ENCODE results near the gene VPS36. TPM values are rescaled to one million over a fixed set of nuclear protein-coding genes. Genes with fewer than 3 reads are reported as not detected.

Gene VPS36
- total RNA-seq, 4 donors from 2014 or later, result 29.5 to 34.0 (median 33.1) TPM

DNA sequence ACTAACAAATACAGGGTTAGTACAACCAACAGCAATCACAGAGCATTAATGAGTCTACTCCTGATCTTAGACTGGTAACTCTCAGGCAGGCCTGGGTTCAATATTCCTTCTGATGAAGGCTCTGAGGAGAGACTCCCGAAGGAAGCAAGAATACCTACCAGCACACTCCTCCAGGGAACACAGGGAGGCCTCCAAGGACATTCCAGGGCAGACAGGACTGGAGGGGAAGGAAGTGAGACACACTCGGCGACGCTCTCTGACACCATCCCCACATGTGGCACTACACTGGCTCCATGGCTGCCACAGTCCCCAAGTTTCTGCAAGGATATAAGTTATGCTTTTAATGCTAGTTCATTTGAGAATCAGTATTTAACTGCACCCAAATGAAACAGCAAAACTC is 64.6 kb downstream of the VPS36 start:
- TF ChIP-seq, protein P1, sequence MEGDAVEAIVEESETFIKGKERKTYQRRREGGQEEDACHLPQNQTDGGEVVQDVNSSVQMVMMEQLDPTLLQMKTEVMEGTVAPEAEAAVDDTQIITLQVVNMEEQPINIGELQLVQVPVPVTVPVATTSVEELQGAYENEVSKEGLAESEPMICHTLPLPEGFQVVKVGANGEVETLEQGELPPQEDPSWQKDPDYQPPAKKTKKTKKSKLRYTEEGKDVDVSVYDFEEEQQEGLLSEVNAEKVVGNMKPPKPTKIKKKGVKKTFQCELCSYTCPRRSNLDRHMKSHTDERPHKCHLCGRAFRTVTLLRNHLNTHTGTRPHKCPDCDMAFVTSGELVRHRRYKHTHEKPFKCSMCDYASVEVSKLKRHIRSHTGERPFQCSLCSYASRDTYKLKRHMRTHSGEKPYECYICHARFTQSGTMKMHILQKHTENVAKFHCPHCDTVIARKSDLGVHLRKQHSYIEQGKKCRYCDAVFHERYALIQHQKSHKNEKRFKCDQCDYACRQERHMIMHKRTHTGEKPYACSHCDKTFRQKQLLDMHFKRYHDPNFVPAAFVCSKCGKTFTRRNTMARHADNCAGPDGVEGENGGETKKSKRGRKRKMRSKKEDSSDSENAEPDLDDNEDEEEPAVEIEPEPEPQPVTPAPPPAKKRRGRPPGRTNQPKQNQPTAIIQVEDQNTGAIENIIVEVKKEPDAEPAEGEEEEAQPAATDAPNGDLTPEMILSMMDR (IDR thresholded peaks at IDR 0.05), result no peak
- TF ChIP-seq POLR2AphosphoS5 (IDR thresholded peaks at IDR 0.05) (no peak), EP300 (IDR thresholded peaks at IDR 0.05) (no peak), POLR2A (IDR thresholded peaks at IDR 0.05; ENCODE audit: low read depth) (no peak)
- H3K9me3 ChIP-seq, result peaks cover 0 to 3% (median 0%) of the 10 kb centered on the region in 4 donors
- peaks cover 0 to 3% (median 0%) of the 10 kb centered on the region in 4 donors for H3K4me1 ChIP-seq
- 83% methylated on average over 4 of the region's 4 CpGs for WGBS
- DNase-seq (ENCODE audit: extremely low spot score), result no peak
- H3K36me3 ChIP-seq, result peaks cover 0 to 14% (median 0%) of the 10 kb centered on the region in 4 donors
- intact Hi-C loops (cut with DNase I), result no loop called here
- H3K4me3 ChIP-seq, result no peak overlapping the region
- H3K27ac ChIP-seq (replicated peaks in 1 of 4), result no peak overlapping the region
- no peaks in the 10 kb centered on the region for H3K27me3 ChIP-seq

DNA sequence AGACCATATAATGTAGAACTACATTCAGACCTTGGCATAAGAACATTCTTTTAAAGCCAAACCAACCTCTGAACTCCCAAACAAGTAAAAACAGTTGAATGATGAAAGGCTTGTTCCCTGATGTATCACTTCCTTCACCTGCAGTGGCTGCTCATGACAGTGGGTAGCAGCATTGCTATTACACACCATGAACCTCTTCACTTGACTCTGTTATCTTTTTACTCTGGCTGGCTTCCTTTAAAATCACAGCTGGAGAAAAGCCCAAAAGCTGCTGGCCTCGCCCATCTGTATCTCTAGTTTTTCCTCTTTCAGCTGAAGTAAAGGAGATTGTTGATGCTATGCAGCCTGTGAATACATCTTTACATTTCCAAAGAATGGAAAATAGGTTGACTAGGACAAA is 67.1 kb downstream of the VPS36 start:
- Histone ChIP-seq H3K36me3 (peaks cover 0 to 31% (median under 1%) of the 10 kb centered on the region in 4 donors), H3K27ac (replicated peaks in 1 of 4) (no peak overlapping the region), H3K4me3 (no peak overlapping the region), H3K9me3 (peaks cover 0 to 3% (median 0%) of the 10 kb centered on the region in 4 donors), H3K27me3 (no peaks in the 10 kb centered on the region), H3K4me1 (peaks cover 0 to 3% (median 0%) of the 10 kb centered on the region in 4 donors)
- 79% methylated on average over 1 of the region's 1 CpG for WGBS
- intact Hi-C loops (cut with DNase I), result no loop called here
- DNase-seq (ENCODE audit: extremely low spot score), result no peak
- TF ChIP-seq POLR2AphosphoS5 (IDR thresholded peaks at IDR 0.05) (no peak), EP300 (IDR thresholded peaks at IDR 0.05) (no peak), POLR2A (IDR thresholded peaks at IDR 0.05; ENCODE audit: low read depth) (no peak)
- TF ChIP-seq, protein P1 (IDR thresholded peaks at IDR 0.05), result no peak

DNA sequence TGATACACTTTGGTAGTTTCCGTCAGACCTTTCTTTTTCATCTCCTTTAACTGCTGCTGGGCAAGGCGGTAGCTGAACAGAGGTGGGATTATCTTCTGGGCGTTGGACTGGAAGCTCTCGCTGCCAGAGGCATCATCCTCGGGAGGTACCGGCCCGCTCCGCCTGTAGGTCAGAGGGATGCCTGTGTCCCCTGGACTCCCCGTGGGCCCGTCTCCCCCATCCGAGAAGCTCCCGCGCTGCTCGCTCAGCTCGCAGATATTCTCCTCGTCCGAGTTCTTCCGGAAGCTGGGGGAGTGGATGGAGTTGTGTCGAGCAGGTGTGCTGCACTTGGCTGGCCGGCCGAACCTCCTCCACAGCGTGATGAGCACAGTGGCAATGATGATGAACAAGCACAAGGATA is 72.1 kb downstream of the VPS36 start:
- Histone ChIP-seq H3K4me1 (no peaks in the 10 kb centered on the region), H3K4me3 (no peak overlapping the region), H3K27ac (replicated peaks in 1 of 4) (no peak overlapping the region), H3K27me3 (no peaks in the 10 kb centered on the region), H3K36me3 (peaks cover 5 to 32% (median 10%) of the 10 kb centered on the region in 4 donors), H3K9me3 (no peaks in the 10 kb centered on the region)
- intact Hi-C loops (cut with DNase I), result no loop called here
- TF ChIP-seq POLR2A (IDR thresholded peaks at IDR 0.05; ENCODE audit: low read depth) (no peak), EP300 (IDR thresholded peaks at IDR 0.05) (no peak), POLR2AphosphoS5 (IDR thresholded peaks at IDR 0.05) (no peak)
- TF ChIP-seq, protein P1 (IDR thresholded peaks at IDR 0.05), result no peak
- no peak for DNase-seq (ENCODE audit: extremely low spot score)
- WGBS, result 97% methylated on average over 19 of the region's 22 CpGs

DNA sequence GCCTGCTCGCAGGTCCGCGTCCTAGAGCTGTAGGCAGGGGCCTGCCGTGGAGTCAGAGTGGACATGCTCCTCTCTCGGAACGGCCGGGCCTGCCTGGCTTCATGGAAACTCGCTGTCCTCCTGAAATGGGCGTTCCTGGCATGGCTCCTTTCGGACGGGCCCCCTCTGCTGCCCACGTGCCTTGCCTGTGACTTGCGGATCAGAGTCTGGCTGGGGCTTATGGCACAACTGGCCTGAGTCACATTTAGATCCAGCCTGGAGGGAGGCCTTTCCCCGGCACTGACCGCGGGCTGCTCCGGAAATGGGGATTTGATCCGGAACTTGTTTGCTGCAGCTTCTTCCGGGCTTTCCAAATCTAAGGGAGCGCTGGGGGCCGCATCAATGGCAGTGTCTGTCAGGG is 72.5 kb downstream of the VPS36 start:
- Histone ChIP-seq H3K4me1 (no peaks in the 10 kb centered on the region), H3K4me3 (no peak overlapping the region), H3K27ac (replicated peaks in 1 of 4) (no peak overlapping the region), H3K9me3 (no peaks in the 10 kb centered on the region), H3K36me3 (peaks cover 5 to 32% (median 10%) of the 10 kb centered on the region in 4 donors), H3K27me3 (no peaks in the 10 kb centered on the region)
- 95% methylated on average over 21 of the region's 21 CpGs for WGBS
- TF ChIP-seq POLR2A (IDR thresholded peaks at IDR 0.05; ENCODE audit: low read depth) (no peak), POLR2AphosphoS5 (IDR thresholded peaks at IDR 0.05) (no peak), EP300 (IDR thresholded peaks at IDR 0.05) (no peak)
- TF ChIP-seq, protein P1 (IDR thresholded peaks at IDR 0.05), result no peak
- DNase-seq (ENCODE audit: extremely low spot score), result no peak
- intact Hi-C loops (cut with DNase I), result no loop called here

DNA sequence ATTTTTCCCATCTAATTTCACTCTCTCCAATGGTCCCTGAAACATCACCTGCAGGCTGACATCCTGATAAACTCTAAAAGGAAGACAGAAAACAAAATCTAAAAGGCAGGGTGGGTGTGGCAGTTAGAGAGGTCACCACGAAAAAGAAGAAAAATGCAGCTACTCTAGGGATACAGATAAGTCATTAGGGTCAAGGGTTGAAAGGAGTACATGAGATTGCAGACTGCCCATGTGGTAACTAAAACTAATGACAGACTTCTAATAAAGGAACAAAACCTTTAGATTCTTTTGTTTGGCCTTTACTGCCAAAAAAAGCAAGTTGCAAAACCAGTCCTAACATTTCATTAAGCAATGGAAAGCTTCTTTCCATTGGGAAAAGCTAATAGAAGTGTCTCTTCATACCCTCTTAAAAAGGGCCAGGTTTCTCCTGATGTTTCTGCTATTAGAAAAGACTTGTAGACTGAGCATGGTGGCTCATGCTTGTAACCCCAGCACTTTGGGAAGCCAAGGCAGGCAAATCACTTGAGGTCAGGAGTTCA is 75.5 kb downstream of the VPS36 start:
- Histone ChIP-seq H3K4me1 (no peaks in the 10 kb centered on the region), H3K4me3 (no peak overlapping the region), H3K9me3 (no peaks in the 10 kb centered on the region), H3K36me3 (peaks cover 5 to 26% (median 10%) of the 10 kb centered on the region in 4 donors), H3K27me3 (no peaks in the 10 kb centered on the region), H3K27ac (replicated peaks in 1 of 4) (no peak overlapping the region)
- intact Hi-C loops (cut with DNase I), result no loop called here
- TF ChIP-seq POLR2AphosphoS5 (IDR thresholded peaks at IDR 0.05), result no peak
- no peak for TF ChIP-seq POLR2A (IDR thresholded peaks at IDR 0.05; ENCODE audit: low read depth)
- TF ChIP-seq EP300 (IDR thresholded peaks at IDR 0.05), result no peak
- TF ChIP-seq, protein P1 (IDR thresholded peaks at IDR 0.05), result no peak
- 43% methylated on average over 1 of the region's 1 CpG for WGBS
- no peak for DNase-seq (ENCODE audit: extremely low spot score)
